Ascending aorta (tissue), 2 donors: ENCODE data around the gene BLTP3B. TPM values are rescaled to one million over a fixed set of nuclear protein-coding genes. Genes with fewer than 3 reads are reported as not detected.

Experiments
- DNase-seq, 2 donors: peaks; one replicate each; pipeline ENCODE4 v3.0.0-alpha.2; 2019; ENCODE audit warnings: low spot score in 2 of 2
- H3K27ac ChIP-seq, 2 donors: fragments of 200-600 bp; sonication (generic); one replicate each; pipeline ENCODE4 v1.5.1; 2016 to 2017; ENCODE audit warnings: mild to moderate bottlenecking in 1 of 2
- H3K27me3 ChIP-seq: fragments of 200-600 bp; sonication (generic); one replicate; pipeline ENCODE4 v1.5.1; 2017
- H3K36me3 ChIP-seq, 2 donors: fragments of 200-600 bp; sonication (generic); one replicate each; pipeline ENCODE4 v1.5.1; 2016
- H3K4me1 ChIP-seq, 2 donors: fragments of 200-600 bp; sonication (generic); one replicate each; pipeline ENCODE4 v1.5.1; 2016 to 2017; ENCODE audit warnings: mild to moderate bottlenecking in 1 of 2
- H3K4me3 ChIP-seq, 2 donors: fragments of 200-600 bp; sonication (generic); one replicate each; pipeline ENCODE4 v1.5.1; 2016 to 2017; ENCODE audit warnings: mild to moderate bottlenecking in 1 of 2
- H3K9me3 ChIP-seq, 2 donors: fragments of 200-600 bp; sonication (generic); one replicate each; pipeline ENCODE4 v1.5.1; 2016
- CTCF ChIP-seq, 3 experiments: fragments of 200-600 bp in 2 of 3; fragments of 450-650 bp in 1 of 3; sonication (generic) in 2 of 3; IDR thresholded peaks; one replicate each; pipeline ENCODE4 v1.5.1; 2016 to 2019; ENCODE audit warnings: antibody characterized with exemption in 3 of 3, mild to moderate bottlenecking in 1 of 3, moderate library complexity in 1 of 3
- intact Hi-C: fragments of 100-400 bp; cut with DNase I; formaldehyde crosslinking; loops from one replicate; pipeline ENCODE4 v1.15.1; 2023
- total RNA-seq: library from RNA; depleted of rRNA; stranded (reverse); fragments of >200 nt; gene quantifications from one replicate; pipeline ENCODE4 v1.1.0, GENCODE V29; 2016

The BLTP3B gene
- total RNA-seq, 1 donor from 2014 or later = 18.8 TPM

- Histone ChIP-seq H3K27ac (peak overlapping the region; percentile 1 to 28), H3K4me3 (peak overlapping the region; percentile 15 to 27), H3K9me3 (no peaks in the 10 kb centered on the region), H3K4me1 (peaks cover 0 to 30% of the 10 kb centered on the region in 2 donors), H3K27me3 (no peaks in the 10 kb centered on the region), H3K36me3 (no peaks in the 10 kb centered on the region)
- intact Hi-C loops = no loop called here
- DNase-seq = no peak
- TF ChIP-seq CTCF (IDR thresholded peaks at IDR 0.05) = no peak
Measured at GRCh38 chr12:100138803-100139098, 3.9 kb downstream of the BLTP3B start.

GRCh38 chr12:100138048-100138802 is 4.4 kb downstream of the BLTP3B start:
- Histone ChIP-seq H3K27ac (peak overlapping the region; percentile 1 to 28), H3K9me3 (no peaks in the 10 kb centered on the region), H3K27me3 (no peaks in the 10 kb centered on the region), H3K4me1 (peaks cover 0 to 30% of the 10 kb centered on the region in 2 donors), H3K4me3 (peak overlapping the region; percentile 15 to 27), H3K36me3 (no peaks in the 10 kb centered on the region)
- peak in 2 of 3 experiments; percentile 4 to 22 for TF ChIP-seq CTCF (IDR thresholded peaks at IDR 0.05)
- intact Hi-C loops = no loop called here
- no peak for DNase-seq

GRCh38 chr12:100133200-100133599 is 9.5 kb downstream of the BLTP3B start:
- H3K9me3 ChIP-seq = no peaks in the 10 kb centered on the region
- intact Hi-C loops = no loop called here
- H3K36me3 ChIP-seq = no peaks in the 10 kb centered on the region
- no peaks in the 10 kb centered on the region for H3K27me3 ChIP-seq
- TF ChIP-seq CTCF (IDR thresholded peaks at IDR 0.05) = no peak
- no peak overlapping the region for H3K4me3 ChIP-seq
- DNase-seq = no peak
- H3K4me1 ChIP-seq = peaks cover 0 to 9% of the 10 kb centered on the region in 2 donors
- no peak overlapping the region for H3K27ac ChIP-seq

GRCh38 chr12:100128512-100128908 is 14.2 kb downstream of the BLTP3B start:
- intact Hi-C loops = loop anchor here (2.0 kb wide), 1 partner anchor 72 kb away; the partner anchor contains the start of gene ACTR6
- DNase-seq = peak; percentile 30 to 74
- no peaks in the 10 kb centered on the region for H3K9me3 ChIP-seq

GRCh38 chr12:100127766-100128511 is 14.7 kb downstream of the BLTP3B start:
- Histone ChIP-seq H3K4me1 (peaks cover 0 to 24% of the 10 kb centered on the region in 2 donors), H3K4me3 (no peak overlapping the region), H3K36me3 (no peaks in the 10 kb centered on the region), H3K27me3 (no peaks in the 10 kb centered on the region), H3K9me3 (no peaks in the 10 kb centered on the region), H3K27ac (no peak overlapping the region)
- intact Hi-C loops = loop anchor here (2.0 kb wide), 1 partner anchor 73 kb away; the partner anchor contains the start of gene ACTR6
- no peak for DNase-seq
- TF ChIP-seq CTCF (IDR thresholded peaks at IDR 0.05) = no peak

More at GRCh38 chr12:100128512-100128908, 14.2 kb downstream of the BLTP3B start:
- Histone ChIP-seq H3K27ac (no peak overlapping the region), H3K4me1 (peaks cover 0 to 22% of the 10 kb centered on the region in 2 donors), H3K36me3 (no peaks in the 10 kb centered on the region), H3K4me3 (no peak overlapping the region), H3K27me3 (no peaks in the 10 kb centered on the region)
- peak; percentile 36 to 61 (median 39) for TF ChIP-seq CTCF (IDR thresholded peaks at IDR 0.05)
